GM19397 (cell line): ENCODE measurements around the gene PKP4.

ENCODE experiments used
- ATAC-seq: cut with Tn5 transposase; IDR thresholded peaks from one replicate; pipeline ENCODE4 v1.9.1; 2021; ENCODE audit warnings: mild to moderate bottlenecking, moderate library complexity; ENCODE audit not compliant: unreplicated experiment

The PKP4 gene

GRCh38 chr2:158635961-158636601 is 179.3 kb downstream of the PKP4 start:
- ATAC-seq, result no peak

DNA sequence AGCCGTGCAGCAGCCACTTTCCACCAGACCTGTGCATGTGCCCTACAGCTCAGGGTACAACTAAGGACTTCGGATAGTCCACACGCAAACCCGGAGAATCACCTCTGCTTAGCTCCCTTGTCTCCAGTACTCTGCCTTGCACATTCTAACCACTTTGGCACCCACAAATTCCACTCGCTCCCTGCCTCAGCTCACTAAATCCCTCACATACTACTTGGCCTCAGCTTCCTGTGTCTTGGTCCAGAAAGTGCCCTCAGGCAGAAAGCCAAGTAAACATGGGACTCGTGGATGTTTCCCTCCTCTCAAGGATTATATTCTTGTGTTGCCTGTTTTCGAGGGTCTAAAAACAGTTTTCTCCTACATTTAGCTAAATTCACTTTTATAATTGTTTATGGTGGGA is 180.6 kb downstream of the PKP4 start:
- no peak for ATAC-seq

DNA sequence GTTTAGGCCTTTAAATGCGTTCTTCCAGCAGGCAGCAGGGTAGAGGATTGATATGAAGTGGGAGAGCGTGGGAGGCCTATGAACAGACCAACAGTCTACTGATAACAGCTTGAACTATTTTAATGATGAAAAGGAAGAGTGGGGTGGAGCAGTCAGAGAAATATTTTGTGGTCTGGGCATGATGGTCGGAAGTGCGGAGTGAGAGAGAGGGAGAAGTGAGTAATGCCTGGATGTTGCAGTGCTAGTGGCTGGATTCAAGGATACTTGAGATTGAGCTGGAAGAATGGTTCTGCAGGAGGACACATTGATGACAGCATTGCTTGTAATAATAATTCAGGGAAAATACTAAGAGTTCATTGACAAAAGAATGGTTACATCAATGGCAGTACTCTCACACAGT is 187.4 kb downstream of the PKP4 start:
- no peak for ATAC-seq

- no peak for ATAC-seq
Measured at GRCh38 chr2:158645299-158645698, 188.5 kb downstream of the PKP4 start.

GRCh38 chr2:158647436-158648231 is 190.9 kb downstream of the PKP4 start:
- no peak for ATAC-seq

GRCh38 chr2:158649846-158650245 is 193.1 kb downstream of the PKP4 start:
- no peak for ATAC-seq

DNA sequence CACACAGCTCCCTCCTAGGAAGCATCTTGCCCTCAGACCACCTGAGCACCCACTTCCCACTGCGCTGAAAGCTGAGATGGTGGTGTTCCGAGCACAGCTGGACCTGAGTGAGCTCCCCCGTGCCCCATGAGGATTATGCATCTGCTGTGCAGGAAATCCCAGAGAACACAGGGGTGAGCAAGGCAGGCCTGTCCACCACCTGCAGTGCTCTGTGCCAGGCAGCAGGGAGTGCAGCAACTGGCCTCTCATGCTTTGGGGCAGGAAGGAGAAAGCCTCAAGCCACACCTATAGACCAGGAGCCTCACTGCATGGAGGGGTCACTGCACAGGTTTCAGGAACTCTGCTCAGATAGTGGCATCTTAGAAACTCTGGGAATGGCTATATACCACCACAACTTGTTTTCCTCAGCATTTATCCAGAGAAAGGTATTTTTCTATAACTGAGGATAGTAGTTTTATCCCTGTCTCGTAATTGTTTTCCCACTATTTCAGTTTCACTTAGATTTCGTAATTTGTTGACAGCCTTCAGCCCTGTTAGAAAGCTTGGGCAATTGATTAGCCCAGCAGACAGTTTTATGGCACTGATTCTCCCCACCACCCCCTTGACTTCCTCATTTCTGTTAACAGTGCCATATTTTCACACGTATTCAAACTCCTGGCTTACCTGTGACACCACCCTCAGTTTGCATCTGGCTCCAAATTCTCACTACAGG is 194.1 kb downstream of the PKP4 start:
- ATAC-seq, result no peak

GRCh38 chr2:158651358-158652057 is 194.8 kb downstream of the PKP4 start:
- no peak for ATAC-seq

DNA sequence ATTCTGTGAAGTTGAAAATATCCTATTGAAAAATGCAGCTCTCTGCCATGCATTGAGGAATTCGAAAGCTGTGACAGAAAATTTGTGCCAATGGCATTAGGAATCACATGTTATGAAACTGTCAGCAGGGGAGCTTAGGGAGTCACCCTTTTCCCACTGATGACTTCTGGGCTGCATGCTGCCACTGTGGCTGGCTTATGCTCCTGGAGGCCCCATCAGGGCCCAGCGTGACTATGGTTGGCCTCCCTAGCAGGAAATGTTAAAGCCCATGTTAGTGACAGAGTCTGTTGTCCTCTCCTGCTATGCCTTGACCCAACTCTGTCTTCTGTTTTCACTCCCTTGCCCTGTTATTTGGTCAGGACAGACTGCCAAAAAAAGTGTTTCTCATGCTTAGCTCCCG is 198.9 kb downstream of the PKP4 start:
- ATAC-seq, result no peak

DNA sequence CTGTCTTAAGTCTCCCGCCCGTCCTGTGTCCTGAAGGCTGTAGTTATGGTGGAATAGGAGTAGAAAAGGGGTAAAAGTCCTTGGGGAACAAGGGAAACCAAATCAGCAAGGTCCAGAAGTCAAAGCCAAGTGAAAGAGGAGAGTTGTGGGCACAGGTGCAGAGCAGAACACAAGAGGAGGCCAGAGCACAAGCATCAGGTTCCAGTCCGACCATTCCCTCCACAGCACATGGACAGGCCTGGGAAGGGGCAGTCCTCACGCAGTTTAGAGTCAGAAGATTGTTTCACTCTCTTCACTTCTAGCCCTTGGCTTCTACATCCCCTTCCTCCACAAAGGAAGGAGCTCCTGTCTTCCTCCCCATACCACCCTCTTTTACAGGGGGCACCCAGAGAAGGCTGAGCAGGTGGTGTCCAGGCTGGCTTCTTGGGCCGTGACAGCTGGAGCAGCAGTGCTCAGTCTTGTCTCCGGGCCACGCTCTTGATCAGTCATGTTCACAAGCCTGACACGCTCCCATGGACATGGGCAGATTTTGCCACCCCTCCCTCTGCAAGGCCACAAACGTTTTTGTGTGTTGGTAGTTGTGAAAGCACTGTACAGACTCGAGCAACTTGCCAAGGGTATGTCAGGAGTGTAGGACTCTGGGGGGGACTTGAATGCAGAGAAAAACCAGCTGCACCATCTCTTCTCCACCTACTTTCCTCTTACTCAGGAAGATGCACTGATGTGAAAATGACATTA is 199.9 kb downstream of the PKP4 start:
- ATAC-seq, result no peak

DNA sequence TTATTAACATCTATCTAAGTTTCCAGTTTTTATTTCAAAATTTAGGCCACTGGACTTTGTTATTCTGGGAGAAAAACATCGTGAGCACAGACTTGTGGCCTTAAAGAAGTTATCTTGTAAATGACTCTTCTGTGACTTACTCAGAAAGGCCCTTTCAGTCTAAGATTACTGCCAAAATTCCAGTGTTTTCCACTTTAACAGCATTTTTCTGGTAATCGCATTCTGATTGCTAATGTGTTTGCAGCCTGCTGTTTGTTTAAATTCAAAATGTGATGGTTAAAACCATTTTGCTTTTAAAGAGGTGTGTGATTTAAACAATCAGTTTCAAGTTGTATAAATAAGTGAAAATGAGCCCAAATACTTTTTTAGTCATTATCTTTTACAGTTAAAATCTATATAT is 201.6 kb downstream of the PKP4 start:
- no peak for ATAC-seq

- ATAC-seq, result no peak
Measured at GRCh38 chr2:158659483-158659882, 202.7 kb downstream of the PKP4 start.

- ATAC-seq, result no peak
Measured at GRCh38 chr2:158661231-158661630, 204.5 kb downstream of the PKP4 start.

DNA sequence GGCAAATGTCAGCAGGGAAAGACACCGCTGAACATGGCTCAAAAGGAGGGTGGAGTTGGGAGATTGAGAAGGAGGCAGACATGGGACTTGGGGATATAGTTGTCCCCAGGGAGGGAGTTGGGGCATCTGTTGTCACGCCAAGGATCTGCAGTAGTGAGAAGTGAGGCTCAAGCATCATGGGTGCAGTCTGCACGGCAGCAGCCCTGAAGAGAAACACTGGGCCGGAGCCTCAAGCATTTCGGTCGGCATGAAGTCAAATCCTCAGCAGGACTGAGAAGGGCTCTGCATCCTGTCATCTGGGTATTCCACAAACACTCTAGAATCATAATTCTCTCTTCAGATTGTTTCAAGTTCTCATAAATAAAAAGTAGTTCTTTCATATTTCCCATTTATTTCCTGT is 205.7 kb downstream of the PKP4 start:
- no peak for ATAC-seq

GRCh38 chr2:158663796-158664195 is 207.0 kb downstream of the PKP4 start:
- ATAC-seq, result no peak

- no peak for ATAC-seq
Measured at GRCh38 chr2:158664987-158665386, 208.2 kb downstream of the PKP4 start.

DNA sequence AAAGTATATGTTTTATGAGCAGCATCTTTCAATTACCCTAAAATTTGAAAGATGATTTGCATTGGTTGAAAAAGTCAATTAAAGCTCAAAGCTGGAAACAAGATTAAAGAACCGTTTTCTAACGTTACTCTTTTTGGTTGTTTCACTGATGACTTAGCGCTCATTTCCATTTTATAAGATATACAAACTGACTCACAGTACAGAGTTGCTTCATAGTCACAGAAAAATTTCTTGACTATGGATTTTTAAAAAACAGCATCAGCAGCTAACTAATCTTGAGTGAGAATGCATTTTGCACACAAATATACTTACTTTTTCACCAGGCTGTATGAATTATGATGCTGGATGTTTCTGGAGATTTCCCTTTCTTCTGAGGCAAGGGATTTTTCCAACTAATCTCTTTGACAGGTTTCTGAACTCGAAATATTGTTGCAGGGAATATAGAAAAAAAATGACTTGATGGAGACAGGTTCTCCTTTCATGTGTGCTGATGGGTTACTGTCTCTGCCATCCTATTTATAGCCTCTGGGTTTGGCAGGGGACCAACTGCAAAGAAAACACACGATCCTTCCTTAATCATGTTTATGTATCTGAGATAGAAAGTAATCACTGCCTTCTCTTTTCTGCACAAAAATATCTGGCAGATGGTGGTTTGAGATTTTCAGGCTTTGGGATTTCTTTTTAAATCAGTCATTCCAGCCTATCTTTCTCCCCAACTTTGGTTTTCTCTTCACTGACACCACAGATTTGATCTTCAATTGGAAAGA is 209.0 kb downstream of the PKP4 start:
- ATAC-seq, result no peak

DNA sequence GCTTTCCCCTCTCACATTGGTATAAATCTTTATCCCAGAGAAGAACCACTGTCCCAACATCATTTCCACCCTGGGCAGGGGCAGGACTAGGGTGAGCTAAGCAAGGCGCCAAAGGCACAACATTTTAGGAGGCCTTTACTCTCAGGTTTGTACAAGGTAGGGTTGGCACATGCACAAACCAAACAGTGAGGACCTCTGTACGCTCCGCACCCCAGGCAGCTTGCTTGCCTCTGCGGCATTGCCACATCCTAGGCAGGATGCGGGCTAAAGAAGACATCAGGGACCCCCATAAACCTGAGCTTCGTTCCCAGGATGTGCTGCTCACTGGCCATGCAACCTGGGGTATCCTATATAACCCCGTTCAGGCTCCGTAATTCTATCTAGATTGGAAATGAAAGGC is 210.2 kb downstream of the PKP4 start:
- no peak for ATAC-seq

DNA sequence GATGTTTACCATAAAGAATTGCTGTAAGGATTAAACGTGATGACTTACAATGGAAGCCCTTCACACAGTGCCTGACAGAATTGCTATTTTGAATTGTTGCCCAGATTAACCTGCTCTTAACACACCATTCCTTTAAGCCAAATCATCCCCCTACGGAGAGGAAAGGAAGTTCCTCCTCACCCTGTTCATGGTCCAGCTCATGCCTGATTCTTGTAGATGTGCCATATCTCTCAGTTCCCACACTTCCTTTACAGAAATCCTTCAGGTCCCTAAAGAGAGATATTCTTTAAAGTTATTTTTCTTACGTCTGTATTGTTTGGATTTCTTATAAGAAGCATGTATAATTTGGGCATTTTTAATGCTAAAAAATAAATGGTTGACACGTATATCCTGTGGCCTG is 210.8 kb downstream of the PKP4 start:
- ATAC-seq, result no peak
